Tibial nerve (tissue), 4 donors: ENCODE data around the gene NUAK1.

Source experiments
- EP300 ChIP-seq, 2 donors: sonication (generic); formaldehyde crosslinking; IDR thresholded peaks; one replicate each; pipeline ENCODE4 v1.6.1; 2017; ENCODE audit warnings: antibody characterized with exemption in 2 of 2, mild to moderate bottlenecking in 1 of 2
- POLR2A ChIP-seq, 2 donors: fragments of 450-650 bp; IDR thresholded peaks; one replicate each; pipeline ENCODE4 v1.6.1; 2017; ENCODE audit warnings: antibody characterized with exemption in 2 of 2, mild to moderate bottlenecking in 2 of 2, moderate library complexity in 2 of 2
- TF ChIP-seq, protein P1 (sequence below), 5 experiments: fragments of 200-600 bp in 3 of 5; fragments of 450-650 bp in 2 of 5; sonication (generic) in 3 of 5; IDR thresholded peaks; one replicate each; pipeline ENCODE4 v1.5.1; 2016 to 2019; ENCODE audit warnings: antibody characterized with exemption in 5 of 5, mild to moderate bottlenecking in 3 of 5, moderate library complexity in 2 of 5

DNA sequence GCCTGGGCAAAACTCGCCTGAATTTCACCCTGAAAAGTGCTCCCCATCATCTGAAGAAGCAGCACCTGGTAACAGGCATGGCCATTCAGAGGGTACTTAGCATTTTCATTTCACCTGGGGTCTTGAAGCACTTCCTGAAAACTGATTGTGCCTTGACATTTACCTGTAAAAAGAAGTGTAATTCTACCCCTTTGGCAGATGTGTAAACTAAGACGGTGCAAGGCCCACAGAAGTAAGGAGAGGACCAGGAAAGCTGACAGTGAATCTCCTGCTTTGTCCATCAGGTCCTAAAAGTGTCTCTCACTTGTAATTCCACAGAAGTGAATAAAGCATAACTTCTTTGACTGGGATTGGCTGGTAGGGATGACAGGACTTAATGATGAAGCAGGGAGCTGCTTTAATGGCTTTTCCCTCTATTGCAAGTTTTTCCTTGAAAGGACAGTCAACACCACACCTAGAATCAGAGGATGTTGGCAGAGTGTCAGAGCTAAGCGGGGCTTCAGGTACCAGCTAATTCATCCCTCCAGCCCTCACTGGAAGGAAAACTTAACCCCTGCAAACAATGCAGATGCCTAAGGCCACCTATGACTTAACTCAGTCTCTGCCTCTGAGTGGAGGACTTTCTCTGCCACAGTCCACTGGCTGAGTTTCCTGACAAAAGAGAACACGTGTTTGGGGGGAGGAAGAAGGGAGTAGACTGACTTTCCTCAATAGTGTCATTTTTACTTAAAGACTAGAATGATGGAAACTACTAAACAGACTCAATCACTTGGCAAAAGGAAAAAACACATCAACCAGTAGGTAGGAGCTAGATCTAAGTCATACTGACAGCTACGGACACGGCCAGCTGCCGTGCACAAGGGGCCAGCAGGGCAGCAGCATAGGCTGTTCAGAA is 74.7 kb downstream of the NUAK1 start:
- TF ChIP-seq EP300 (IDR thresholded peaks at IDR 0.05) (no peak), POLR2A (IDR thresholded peaks at IDR 0.05) (no peak)
- TF ChIP-seq, protein P1, sequence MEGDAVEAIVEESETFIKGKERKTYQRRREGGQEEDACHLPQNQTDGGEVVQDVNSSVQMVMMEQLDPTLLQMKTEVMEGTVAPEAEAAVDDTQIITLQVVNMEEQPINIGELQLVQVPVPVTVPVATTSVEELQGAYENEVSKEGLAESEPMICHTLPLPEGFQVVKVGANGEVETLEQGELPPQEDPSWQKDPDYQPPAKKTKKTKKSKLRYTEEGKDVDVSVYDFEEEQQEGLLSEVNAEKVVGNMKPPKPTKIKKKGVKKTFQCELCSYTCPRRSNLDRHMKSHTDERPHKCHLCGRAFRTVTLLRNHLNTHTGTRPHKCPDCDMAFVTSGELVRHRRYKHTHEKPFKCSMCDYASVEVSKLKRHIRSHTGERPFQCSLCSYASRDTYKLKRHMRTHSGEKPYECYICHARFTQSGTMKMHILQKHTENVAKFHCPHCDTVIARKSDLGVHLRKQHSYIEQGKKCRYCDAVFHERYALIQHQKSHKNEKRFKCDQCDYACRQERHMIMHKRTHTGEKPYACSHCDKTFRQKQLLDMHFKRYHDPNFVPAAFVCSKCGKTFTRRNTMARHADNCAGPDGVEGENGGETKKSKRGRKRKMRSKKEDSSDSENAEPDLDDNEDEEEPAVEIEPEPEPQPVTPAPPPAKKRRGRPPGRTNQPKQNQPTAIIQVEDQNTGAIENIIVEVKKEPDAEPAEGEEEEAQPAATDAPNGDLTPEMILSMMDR (IDR thresholded peaks at IDR 0.05) = no peak
